ENCODE measurements around the gene TMEM131.

Gene TMEM131

GRCh38 chr2:97740590-97741182 lies 255.1 kb downstream of the TMEM131 start:
- DNase-seq (ENCODE audit: extremely low spot score), result peak; percentile 87
- TF ChIP-seq CTCF (IDR thresholded peaks at IDR 0.05; ENCODE audit: control extremely low read depth, extremely low read depth, low read depth, missing control alignments), result peak; percentile 80
- ChIA-PET POLR2A (interaction anchor here (0.7 kb wide), 1 partner anchor 679 kb away, joined by 3 read pairs; no protein-coding TSS in a partner anchor), CTCF (interaction anchor here (0.6 to 5.5 kb wide), 41 partner anchors 8 to 672 kb away, joined by 3 to 65 read pairs (median 6); partner anchors contain the start of gene ZAP70)

GRCh38 chr2:97739893-97740245 lies 255.9 kb downstream of the TMEM131 start:
- ChIA-PET POLR2A (no interaction called here), CTCF (interaction anchor here (0.8 to 5.5 kb wide), 30 partner anchors 8 to 661 kb away, joined by 3 to 65 read pairs (median 7); partner anchors contain the start of gene ZAP70)
- DNase-seq (ENCODE audit: extremely low spot score), result no peak
- TF ChIP-seq CTCF (IDR thresholded peaks at IDR 0.05; ENCODE audit: control extremely low read depth, extremely low read depth, low read depth, missing control alignments), result no peak

- ChIA-PET POLR2A (no interaction called here), CTCF (interaction anchor here (0.8 to 5.5 kb wide), 24 partner anchors 7 to 647 kb away, joined by 3 to 65 read pairs (median 8); partner anchors contain the start of gene ZAP70)
- DNase-seq (ENCODE audit: extremely low spot score), result no peak
- no peak for TF ChIP-seq CTCF (IDR thresholded peaks at IDR 0.05; ENCODE audit: control extremely low read depth, extremely low read depth, low read depth, missing control alignments)
Observed at GRCh38 chr2:97739020-97739892, 256.5 kb downstream of the TMEM131 start.

GRCh38 chr2:97738179-97739019 lies 257.3 kb downstream of the TMEM131 start:
- ChIA-PET CTCF (interaction anchor here (1.5 to 4.7 kb wide), 4 partner anchors 13 to 39 kb away, joined by 3 to 33 read pairs (median 22); no protein-coding TSS in a partner anchor), POLR2A (no interaction called here)
- TF ChIP-seq CTCF (IDR thresholded peaks at IDR 0.05; ENCODE audit: control extremely low read depth, extremely low read depth, low read depth, missing control alignments), result no peak
- no peak for DNase-seq (ENCODE audit: extremely low spot score)

- DNase-seq (ENCODE audit: extremely low spot score), result no peak
- ChIA-PET CTCF (interaction anchor here (0.9 to 1.5 kb wide), 2 partner anchors 10 to 35 kb away, joined by 3 read pairs; no protein-coding TSS in a partner anchor), POLR2A (no interaction called here)
- no peak for TF ChIP-seq CTCF (IDR thresholded peaks at IDR 0.05; ENCODE audit: control extremely low read depth, extremely low read depth, low read depth, missing control alignments)
Observed at GRCh38 chr2:97737421-97738178, 258.1 kb downstream of the TMEM131 start.

Measured in GM10248 (cell line).